ENCODE results near the gene EDN3.

GRCh38 chr20:59352541-59352940, 52.1 kb downstream of the EDN3 start:
- TF ChIP-seq CTCF (IDR thresholded peaks at IDR 0.05; ENCODE audit: poor library complexity, severe bottlenecking) = no peak
- no peak for TF ChIP-seq EP300 (conservative IDR thresholded peaks at IDR 0.05; ENCODE audit: poor library complexity, severe bottlenecking)
- TF ChIP-seq EZH2 (IDR thresholded peaks at IDR 0.05; ENCODE audit: borderline replicate concordance, insufficient read depth, low read length, poor library complexity, severe bottlenecking) = no peak
- no peak for TF ChIP-seq MXI1 (conservative IDR thresholded peaks at IDR 0.05; ENCODE audit: poor library complexity, severe bottlenecking)
- no peak for TF ChIP-seq TAF1 (IDR thresholded peaks at IDR 0.05; ENCODE audit: low read depth)
- no peak for TF ChIP-seq SMC3 (conservative IDR thresholded peaks at IDR 0.05; ENCODE audit: poor library complexity)
- TF ChIP-seq POLR2AphosphoS5 (IDR thresholded peaks at IDR 0.05) = no peak
- no peak for TF ChIP-seq REST (IDR thresholded peaks at IDR 0.05; ENCODE audit: borderline replicate concordance)
- TF ChIP-seq RAD21 (conservative IDR thresholded peaks at IDR 0.05) = no peak
